HG03457 (cell line): ENCODE results near the gene EIF5AL1.
"Not testable (repeated sequence)": the region's sequence is repeated elsewhere in the genome, so short reads cannot be mapped to it uniquely, and the experiment has no call there.

Source experiments
- ATAC-seq: cut with Tn5 transposase; IDR thresholded peaks from one replicate; pipeline ENCODE4 v1.9.1; 2021; ENCODE audit warnings: moderate number of reproducible peaks; ENCODE audit not compliant: unreplicated experiment

The EIF5AL1 gene

DNA sequence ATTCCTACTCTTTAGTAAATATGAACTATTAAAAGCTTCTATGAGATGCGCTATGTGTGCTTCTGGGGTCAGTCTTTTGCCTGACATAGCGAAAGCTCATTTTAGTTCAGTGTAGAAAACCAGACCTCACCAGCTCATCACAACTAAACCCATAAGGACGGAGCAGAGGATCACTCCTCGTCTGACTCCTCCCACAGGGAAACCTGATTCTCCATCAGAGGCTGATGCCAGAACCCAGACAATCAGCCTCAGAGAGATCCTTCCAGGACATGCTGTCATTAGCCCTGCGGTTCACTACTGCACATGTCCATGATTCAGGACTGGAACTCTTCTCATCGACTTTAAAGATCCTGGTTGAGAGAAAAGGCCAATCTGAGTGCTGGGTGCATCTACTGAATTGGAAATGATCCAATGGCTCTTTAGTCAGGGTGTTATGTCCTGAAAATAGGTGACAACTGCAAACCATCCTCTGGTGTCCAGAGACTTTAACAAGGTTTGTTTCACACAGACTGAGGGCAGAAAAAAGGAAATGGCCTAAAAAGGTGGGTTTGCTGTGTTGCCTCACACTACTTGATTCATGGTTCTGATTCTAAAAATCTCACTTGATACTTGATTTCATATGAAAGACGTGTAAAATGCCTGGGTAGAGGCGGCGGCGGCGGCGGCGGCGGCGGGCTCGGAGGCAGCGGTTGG is at the start of gene EIF5AL1:
TSS of gene EIF5AL1 (plus strand) at position 643 of the 693 bp plus-strand sequence. CDS start 117 bp downstream, outside the sequence.
- ATAC-seq = not testable (repeated sequence)

DNA sequence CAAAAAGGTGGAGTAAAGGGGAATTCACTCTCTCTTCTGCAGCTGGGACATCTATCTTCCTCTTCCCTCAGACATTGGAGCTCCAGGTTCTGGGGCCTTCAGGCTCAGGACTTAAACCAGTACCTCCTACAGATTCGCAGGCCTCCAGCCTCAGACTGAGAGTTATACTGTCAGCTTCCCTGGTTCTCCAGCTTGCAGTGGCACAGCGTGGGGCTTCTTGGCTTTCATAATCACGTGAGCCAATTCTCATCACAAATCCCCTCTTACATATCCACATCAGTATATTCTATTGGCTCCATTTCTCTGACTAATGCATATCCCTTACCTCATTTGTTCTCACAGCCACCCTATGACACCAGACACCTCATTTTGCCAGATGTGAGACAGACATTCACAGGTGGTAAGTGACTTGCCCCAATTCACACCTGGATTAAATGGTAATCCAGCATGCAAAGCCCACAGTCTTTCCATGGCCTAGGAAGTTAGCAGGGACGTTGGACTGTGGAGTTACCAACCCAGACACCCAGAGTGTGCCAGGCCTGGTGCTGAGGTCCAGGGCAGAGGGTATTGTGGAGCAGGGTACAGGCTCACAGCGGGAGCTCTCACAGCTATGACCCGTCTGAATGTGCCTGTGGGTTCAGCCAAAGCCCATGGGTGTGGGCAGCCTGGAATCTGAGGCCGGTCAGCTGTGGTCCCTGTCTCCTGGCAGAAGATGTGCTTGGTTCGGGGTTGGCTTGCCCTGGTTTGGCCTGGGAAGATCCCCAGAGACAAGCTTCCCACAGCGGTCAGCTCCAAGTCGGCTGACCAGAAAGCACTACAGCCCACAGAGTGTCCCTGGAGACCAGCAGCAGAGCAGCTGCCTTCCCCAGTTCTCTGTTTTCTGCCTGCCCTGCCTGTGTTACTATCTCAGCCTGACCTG is 48.5 kb upstream of the EIF5AL1 start:
- no peak for ATAC-seq

DNA sequence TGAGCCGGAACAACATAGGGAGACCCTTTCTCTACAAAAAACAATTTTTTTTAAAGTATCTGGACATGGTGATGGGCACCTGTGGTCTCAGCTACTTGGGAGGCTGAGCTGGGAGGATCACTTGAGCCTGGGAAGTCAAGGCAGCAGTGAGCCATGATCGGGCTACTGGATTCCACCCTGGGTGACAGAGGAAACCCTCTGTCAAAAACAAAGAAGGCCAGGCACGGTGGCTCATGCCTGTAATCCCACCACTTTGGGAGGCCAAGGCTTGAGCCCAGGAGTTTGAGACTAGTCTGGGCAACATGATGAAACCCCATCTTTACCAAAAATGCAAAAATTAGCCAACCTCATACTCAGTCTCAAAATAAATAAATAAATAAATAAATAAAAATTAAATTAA is 47.0 kb upstream of the EIF5AL1 start:
- no peak for ATAC-seq

DNA sequence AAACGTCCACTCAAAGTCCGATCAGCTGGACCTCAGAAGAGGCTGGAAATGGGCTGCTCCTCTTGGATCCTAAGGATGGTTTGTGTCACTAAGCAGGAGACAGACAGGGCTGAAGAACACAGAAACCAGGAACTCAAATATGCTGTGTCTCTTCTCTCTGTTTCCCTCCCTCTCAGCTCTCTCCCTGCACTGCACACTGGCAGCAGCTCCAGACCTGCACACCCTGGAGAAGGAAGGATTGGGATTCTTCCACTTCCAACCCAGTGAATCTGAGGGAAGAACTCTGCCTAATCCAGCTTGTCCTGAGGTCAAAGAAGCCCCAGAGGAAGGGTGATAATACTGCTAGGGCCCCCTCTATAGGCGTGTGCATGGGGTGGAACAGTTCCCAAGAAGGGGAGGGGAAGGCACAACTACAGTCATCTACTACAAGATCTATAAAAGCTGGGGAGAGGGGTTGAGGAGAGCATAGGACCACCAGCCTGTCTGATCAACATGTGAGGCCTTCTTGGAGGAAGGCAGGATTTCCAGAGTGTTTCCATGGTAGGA is 44.2 kb upstream of the EIF5AL1 start:
- no peak for ATAC-seq

DNA sequence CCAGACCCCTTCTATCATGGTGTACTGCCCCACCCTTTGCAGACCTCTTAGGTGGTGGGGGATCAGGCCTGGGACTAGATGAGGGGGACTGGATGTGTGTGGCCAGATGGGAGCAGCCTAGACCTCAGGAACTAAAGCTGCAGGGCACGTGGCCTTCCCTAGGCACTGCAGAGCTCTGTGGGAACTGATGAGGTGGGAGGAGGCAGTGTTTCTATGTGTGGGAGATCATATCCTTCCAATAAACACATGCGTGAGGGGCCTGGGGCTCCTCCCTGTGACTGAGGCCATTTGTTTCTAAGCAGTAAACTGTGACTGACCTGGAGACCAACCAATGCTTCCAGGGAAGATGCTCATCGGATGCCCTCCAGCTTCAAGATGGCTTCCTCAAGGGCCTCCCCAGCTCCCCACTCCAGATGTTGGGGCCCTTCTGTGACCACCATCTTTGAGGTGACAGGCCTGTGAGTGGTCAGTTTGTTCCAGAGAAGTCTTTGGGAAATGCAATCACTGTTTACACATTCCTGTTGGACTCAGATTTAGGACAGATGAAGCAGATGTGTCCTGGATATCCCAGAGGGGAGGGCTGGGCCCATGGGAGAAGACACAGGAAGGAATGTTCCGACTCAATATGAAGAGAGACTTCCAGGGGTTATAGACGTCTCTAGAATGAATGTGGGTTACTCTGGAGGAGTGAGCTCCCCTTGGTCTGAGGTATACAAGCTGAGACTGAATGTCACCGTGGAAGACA is 43.3 kb upstream of the EIF5AL1 start:
- ATAC-seq = no peak

DNA sequence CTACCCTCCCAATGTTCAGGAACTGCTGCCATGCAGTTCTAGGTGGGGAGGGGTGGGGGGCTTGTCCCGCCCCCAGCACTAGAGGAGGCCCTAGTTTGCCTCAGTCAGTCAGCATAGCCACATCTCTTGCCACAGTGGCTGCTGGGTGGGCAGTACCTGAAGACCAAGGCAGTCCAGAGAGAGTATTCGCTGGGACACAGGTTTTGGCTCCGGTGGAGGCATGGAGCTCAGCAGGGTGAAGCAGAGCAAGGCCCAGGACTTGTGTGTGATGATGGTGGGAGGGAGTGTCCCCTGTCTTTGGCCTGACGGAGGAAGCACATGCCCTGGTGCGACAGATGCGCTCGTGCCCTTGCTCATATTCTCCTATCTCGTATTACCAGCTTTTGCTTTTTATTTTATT is 42.2 kb upstream of the EIF5AL1 start:
- no peak for ATAC-seq

DNA sequence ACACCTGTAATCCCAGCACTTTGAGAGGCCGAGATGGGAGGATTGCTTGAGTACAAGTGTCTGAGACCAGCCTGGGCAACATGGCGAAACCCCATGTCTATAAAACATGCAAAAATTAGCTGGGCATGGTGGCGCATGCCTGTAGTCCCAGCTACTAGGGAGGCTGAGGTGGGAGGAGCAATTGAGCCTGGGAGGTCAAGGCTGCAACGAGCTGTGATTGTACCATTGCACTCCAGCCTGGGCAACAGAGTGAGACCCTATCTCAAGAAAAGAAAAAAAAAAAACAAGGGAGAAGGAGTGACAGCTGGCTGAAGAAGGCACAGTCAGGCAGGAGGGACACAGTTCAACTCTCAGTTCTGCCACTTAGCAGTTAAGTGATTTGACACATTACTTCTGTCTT is 40.6 kb upstream of the EIF5AL1 start:
- no peak for ATAC-seq

DNA sequence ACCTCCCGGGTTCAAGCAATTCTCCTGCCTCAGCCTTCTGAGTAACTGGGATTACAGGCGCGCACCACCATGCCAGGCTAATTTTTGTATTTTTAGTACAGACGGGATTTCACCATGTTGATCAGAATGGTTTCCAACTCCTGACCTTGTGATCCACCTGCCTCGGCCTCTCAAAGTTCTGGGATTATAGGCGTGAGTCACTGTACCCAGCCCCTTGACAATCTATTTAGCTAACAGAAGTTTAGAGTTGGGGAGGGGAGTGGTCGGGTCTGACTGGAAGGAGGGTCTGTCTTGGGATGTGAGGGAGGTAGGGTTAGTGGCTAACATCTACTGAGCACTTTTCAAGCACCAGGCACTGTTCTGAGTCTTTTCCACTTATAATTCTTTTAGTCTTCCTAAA is 39.9 kb upstream of the EIF5AL1 start:
- no peak for ATAC-seq

DNA sequence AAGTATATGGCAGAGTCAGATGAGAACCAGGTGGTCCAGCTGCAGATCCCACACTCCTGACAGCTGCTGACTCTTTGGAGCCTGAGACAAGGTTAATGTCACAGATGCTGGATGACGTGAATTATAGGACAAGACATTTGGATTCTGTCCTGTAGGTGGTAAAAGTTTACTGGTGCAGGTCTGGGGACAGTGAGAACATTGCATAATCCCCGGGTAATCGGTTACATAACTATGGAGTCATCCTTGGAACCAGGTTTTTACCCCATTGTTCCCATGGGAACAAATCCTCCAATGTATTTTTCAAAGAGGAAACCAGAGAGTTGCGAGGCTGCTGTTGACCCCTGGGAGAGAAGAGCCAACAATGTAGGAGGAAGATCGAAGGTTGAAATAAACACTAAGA is 39.4 kb upstream of the EIF5AL1 start:
- no peak for ATAC-seq

DNA sequence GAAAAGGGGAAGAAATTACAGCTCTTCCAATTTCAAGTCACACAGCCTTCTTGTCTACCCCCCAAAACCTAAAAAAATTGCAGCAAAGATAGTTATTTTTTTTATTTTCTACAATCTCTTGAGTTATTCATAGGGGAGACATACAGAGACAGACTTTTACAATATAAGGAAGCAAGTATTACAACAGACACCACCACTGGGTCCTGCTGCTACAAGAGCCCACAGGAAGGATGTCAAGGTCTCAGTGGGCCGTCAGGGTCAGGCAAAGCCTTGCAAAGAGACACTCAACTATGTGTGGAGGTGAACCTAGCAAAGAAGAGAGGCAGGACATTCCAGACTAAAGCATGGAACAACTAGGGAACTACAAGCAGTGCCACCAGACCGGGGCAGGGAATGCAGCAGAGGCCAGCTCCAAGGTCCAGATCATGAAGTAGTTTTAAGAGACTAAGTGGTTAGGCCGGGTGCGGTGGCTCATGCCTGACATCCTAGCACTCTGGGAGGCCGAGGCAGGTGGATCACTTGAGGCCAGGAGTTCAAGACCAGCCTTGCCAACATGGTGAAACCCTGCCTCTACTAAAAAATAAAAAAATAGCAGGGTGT is 38.7 kb upstream of the EIF5AL1 start:
- no peak for ATAC-seq

DNA sequence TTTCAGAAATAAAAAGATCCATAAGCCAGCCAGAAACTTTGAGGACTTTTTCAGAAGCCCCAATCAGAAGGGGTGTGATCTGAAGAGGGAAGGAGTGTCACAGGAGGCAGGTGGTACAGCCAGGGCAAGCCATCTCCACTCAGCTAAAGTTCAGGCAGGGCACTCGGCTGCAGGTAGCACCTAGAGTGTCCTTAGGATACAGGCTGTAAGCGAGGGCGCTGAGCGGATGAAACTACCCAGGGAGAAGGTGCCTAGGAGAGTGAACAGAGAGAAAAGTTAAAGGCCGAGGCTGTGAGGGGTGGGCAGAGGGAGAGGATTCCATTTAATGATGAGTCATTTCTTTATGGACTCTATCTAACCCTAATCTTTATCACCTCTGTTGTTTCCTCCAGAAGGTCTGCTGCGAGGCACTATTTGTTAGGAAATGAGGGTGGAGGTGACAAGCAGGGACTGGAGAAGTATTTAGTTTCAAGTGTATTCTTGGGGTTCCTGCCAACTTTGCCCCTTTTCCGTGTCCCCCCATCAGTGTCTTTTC is 37.1 kb upstream of the EIF5AL1 start:
- no peak for ATAC-seq

DNA sequence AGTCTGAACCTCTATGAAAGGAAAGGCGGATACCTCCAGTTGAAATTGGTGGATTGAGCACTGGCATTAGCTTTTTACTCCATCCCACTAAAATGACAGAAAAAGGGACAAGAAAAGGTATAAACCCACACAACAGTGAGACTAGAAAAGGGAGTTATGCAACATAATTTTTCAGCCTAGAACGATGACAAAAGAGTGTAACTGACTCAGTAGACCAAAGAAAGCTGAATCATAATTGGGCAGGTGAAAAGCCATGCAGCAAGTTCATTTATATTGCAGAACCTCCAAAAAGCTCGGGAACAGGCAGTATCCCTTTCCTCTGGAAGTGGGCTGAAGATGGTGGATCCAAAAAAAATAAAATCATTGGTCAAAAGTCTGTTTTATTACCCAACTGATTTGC is 36.5 kb upstream of the EIF5AL1 start:
- ATAC-seq = no peak

DNA sequence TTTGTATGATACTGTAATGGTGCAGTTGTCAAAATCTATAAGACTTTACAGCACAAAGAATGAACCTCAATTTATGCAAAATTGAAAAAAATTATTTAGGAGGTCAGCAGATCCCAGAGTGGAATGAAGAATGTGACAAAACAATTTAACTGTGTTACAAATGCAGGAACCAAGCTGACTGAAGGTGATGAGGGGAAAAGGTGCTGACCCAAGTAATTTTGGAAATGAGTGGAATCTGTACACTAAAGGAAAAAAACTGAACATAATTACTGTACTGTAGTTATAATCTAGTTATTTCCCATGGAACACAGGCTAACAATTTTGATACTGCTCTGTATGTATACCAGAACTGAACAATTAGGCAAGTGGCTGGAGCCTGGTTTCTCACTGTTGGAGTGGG is 35.7 kb upstream of the EIF5AL1 start:
- ATAC-seq = no peak

DNA sequence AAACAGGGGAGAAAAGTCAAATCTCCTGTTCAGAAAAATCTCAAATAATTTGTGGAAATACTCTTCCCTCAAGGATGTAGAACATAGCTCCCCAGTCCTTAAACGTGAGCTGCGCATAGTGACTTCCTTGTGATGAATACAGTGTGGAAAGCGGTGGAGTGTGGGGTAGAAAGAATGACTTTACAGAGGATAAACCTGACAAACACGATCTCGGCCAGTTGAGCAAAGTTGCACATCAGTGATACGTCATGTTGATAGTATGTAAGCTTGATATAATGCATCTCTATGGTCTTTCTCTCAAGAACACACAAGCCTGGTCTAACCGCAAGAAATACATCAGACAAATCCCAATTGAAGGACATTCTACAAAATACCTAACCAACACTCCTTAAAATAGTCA is 34.9 kb upstream of the EIF5AL1 start:
- no peak for ATAC-seq

DNA sequence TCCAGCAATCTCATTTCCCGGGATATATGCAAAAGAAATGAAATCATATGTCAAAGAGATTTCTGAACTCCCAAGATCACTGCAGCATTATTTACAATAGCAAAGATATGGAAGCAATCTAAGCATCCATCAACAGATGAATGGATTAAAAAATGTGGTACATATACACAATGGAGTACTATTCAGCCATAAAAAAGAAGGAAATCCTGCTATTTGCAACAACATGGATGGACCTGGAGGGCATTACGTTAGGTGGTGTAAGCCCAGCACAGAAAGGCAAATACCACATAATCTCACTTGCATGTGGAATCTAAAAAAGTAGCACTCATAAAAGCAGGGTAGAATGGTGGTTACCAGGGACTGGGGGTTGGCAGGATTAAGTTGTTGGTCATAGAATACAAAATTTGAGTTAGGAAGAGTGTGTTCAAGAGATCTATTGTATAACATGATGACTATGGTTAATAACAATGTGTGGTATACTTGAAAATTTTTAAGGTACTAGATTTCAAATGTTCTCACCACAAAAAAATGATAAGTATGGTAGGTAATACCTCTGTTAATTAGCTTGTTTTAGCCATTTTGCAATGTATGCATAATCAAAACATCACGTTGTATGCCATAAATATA is 32.9 kb upstream of the EIF5AL1 start:
- no peak for ATAC-seq

DNA sequence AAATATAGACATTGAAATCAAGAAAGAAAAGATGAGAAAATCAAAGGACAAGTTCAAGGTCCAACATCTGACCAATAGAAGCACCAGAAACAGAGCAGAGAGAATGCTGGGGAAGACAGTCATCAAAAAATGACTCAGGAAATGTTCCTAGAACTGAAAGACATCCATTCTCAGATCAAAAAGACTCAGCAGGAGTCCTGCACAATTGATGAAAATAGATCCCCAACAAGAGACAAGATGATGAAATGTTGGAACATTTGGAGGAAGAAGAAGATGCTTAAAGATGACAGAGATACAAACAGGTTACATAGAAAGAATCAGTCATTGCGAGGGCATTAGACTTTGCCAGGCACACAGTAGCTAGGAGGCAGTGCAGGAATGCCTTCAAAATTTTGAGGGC is 30.0 kb upstream of the EIF5AL1 start:
- ATAC-seq = no peak

DNA sequence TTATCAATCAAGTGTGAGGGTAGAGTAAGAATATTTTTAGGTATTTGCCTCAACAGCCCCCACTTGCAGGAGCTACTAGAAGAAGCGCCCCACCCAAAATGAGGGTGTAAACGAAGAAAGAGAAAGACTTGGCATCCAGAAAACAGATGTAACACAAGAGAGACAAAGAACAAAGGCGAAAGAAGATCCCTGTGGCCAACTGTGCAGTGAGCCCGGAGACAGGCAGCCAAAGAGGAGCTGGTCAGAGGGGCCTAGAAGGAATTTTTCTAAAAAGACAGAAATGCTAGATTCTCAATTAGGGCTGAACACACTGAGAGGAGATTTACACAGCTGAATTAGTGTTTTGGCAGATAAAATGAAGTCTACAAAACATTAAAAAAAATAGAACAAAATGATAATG is 29.6 kb upstream of the EIF5AL1 start:
- no peak for ATAC-seq

DNA sequence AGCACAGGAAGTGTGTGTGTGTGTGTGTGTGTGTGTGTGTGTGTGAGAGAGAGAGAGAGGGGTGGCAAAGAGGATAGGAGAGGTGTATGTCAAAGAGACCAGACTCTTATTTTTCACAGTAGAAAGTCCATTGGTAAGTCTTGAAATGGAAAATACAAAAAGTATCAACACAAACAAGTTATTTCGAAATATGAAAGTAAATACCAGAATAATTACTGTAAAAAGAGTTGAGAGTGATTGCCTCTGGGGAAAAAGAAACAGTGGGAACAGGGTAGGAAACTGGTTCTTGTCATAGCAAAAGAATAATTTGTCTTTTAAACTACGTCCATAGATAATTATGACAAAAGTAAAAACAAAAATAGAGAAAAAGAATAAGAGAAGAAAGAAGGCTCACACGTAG is 29.0 kb upstream of the EIF5AL1 start:
- ATAC-seq = no peak

DNA sequence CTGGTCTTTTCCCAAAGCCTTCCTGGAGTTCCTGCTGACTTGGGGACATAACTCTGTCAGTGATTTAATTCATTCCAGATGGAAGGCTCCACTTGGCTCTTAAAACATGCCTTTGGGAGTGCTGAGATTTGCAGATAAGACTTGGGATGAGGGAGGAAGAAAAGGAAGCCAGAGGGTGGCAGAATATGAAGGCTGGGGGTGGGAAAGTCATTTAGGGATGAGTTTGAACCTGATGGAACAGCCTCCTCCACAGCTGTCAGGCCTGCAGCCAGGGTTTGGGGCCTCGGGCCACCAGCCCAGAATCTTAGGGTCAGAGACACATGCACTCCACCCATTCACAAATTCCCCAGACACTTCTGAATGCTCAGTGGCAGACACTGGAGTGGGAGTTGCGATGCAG is 28.4 kb upstream of the EIF5AL1 start:
- ATAC-seq = no peak

DNA sequence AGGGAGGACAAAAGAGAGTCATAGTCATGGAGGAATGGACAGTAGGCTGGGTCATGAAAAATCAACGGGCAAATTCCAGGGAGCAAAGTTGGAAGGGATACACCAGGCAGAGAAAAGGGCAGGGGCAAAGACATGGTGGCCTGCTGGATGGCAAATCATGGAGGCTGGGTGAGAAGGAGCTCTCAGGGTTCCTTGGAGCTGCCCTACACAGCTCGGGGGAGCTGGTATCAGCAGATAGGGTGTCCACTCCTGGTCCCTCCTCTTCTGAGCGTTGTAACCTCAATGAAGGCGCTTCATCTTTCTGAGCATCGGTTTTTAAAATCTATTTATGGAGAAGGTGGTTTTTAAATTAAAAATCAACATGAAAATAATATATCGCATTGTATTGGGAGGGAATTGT is 27.9 kb upstream of the EIF5AL1 start:
- ATAC-seq = no peak
